Suppressor macrophage treated with lipopolysaccharide for 1 hour (primary cell): ENCODE data around the gene FZD8.

Experiments
- DNase-seq, 3 donors: peaks; one replicate each; pipeline ENCODE4 v3.0.0-alpha.2; 2020 to 2022

Gene FZD8

DNA sequence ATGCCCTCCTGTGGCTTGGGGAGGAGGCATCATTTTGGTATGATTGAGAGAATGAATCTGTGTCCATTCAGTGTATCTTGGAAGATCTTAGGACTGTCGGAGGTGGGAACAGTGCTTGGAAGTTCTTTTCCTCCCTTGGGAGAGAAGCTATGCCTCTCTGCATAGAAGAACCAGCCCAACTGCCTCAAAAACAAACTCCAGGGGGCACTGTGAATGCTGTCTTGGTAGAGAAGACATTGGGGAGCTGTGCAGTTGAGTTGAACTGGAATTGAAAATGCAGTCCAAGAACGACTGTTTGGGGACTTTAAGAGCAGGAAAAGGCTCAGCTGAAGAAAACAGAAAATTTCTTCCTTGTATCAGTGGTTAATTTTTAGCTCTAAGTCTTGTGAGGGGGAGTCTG lies 41.9 kb downstream of the FZD8 start:
- DNase-seq = no peak

- peak in 2 of 3 donors; percentile 3 to 8 for DNase-seq
These were observed 43.7 kb downstream of the FZD8 start for GRCh38 chr10:35598379-35598778.

DNA sequence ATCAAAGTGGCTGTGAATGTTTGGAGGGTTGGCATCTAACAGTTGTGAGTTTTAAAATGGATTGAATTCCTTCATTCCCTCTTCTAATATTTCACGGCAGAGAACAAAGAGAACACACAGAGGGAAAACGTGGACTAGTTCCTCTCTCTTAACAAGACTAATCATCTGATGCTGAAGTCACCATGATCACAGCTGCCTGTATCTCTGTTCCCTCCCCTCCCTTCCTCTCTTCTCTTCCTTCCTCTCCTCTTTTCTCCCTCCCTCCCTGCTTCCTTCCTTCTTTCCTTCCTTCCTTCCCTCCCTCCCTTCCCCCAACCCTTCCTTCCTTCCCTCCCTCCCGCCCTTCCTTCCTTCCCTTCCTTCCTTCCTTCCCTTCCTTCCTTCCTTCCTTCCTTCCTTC lies 47.0 kb downstream of the FZD8 start:
- no peak for DNase-seq

DNA sequence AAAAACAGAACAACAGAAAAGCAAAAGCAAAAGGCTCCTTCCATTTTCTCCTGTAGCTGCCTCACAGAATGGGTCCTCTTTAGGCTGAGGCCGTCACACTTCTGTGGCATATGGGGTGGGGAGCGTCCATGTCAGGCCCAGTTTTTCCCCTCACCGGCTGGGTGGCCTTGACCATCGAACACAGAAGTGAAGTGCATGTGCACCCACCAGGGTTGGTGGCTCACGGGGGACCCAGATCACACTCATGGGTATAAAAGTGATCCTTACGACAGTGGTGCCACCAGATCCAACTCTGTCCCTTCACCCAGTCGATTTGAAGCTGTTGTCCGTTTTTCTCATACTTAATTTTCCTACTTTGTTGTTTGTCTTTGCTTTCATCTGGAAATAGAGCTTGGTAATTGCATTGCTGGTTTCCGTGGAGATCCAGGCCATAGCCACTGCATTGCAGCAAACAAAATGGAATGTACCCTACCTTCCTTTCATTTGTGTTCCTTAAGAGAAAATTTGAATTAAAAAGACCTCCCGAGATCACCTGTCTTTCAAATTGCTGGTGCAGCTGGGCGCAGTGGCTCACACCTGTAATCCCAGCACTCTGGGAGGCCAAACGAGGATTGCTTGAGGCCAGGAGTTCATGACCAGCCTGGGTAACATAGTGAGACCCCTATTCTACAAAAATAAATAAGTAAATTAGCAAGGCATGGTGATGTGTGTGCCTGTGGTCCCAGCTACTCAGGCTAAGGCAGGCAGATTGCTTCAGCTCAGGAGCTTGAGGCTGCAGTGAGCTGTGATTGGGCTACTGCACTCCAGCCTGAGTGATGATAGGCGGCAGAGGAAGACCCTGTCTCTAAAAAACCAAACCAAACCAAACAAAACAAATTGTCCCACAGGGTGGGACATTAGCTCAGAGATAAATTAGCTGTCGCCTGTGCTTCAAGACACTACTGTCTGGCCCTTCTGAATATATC lies 47.7 kb downstream of the FZD8 start:
- no peak for DNase-seq

DNA sequence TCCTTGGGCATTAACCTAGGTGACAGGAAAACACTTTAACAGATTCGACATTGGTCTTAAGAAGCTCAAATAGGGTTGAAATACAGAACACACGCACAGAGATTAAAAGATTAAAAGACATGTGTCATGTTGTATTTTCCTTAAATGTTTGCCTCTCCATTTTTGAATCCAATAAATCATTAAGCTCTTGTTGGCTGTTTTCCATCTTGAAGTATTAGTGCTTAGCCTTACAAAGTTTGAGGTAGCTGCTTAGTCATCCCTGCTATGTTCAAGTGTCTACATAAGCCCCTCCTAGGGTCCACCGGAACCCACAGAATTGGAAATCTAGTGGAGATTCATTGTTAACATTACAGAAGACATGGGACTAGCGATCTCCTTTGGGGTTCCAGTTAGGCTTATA lies 49.7 kb downstream of the FZD8 start:
- no peak for DNase-seq

DNA sequence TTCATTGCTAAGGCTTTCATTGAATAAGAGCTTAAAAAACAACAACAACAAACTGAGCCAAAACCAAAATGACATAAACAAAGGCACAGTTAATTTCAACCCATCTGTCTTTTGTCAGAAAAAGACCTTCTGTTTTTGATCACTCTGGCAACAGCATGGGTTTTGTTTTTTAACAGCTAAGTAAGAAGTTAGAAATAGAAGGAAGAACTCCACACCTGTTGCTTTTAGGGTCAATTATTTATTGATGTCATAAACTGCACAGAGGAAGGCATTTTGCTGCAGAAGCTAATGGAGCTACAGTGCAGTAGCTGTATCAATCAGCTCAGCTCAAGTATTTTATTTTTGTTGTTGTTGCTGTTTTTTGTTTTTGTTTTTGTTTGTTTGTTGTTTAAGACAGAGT lies 53.3 kb downstream of the FZD8 start:
- no peak for DNase-seq
